OCI-LY7 (cell line): ENCODE measurements around the gene OSBP2. TPM values are rescaled to one million over a fixed set of nuclear protein-coding genes. Genes with fewer than 3 reads are reported as not detected.

Experiments
- BruUV-seq: library from RNA; stranded (reverse); fragments of 400-500 nt; replicated peaks from 2 replicates; lab custom pipeline; 2021; lab: Mats Ljungman, UMichigan
- CTCF ChIA-PET: fragments of 300-600 bp; sonication (Branson Sonifier 250); formaldehyde crosslinking; loops from one replicate; lab custom pipeline; 2022; ENCODE audit warnings: antibody characterized with exemption; ENCODE audit not compliant: unreplicated experiment; lab: Charles Lee
- POLR2A ChIA-PET: fragments of 300-600 bp; sonication (Branson Sonifier 250); formaldehyde crosslinking; loops from one replicate; lab custom pipeline; 2022; ENCODE audit warnings: antibody characterized with exemption; lab: Charles Lee
- DNase-seq: peaks from one replicate; pipeline ENCODE4 v3.0.0-alpha.2; 2015; ENCODE audit warnings: low spot score
- H2AFZ ChIP-seq: fragments of 200-600 bp; sonication (generic), shearing (Covaris generic); 2 replicates; pipeline ENCODE4 v1.6.1; 2014; ENCODE audit warnings: mild to moderate bottlenecking, antibody characterized with exemption, low read length, moderate library complexity
- H3K27ac ChIP-seq: fragments of 200-600 bp; sonication (generic); 2 replicates; pipeline ENCODE4 v1.5.1; 2014; ENCODE audit warnings: mixed run types, low read depth, mild to moderate bottlenecking, moderate library complexity, low read length, inconsistent platforms; ENCODE audit not compliant: poor library complexity, severe bottlenecking
- H3K36me3 ChIP-seq: fragments of 200-600 bp; sonication (generic); 2 replicates; pipeline ENCODE4 v1.6.1; 2014; ENCODE audit warnings: mild to moderate bottlenecking, antibody characterized with exemption, low read length, moderate library complexity, mixed read lengths; ENCODE audit not compliant: insufficient read depth
- H3K4me1 ChIP-seq: fragments of 200-600 bp; sonication (generic); 2 replicates; pipeline ENCODE4 v1.5.1; 2014; ENCODE audit warnings: mild to moderate bottlenecking, low read length; ENCODE audit not compliant: insufficient read depth, poor library complexity, severe bottlenecking
- H3K4me2 ChIP-seq: fragments of 200-600 bp; sonication (generic); 2 replicates; pipeline ENCODE4 v1.6.1; 2014; ENCODE audit warnings: mild to moderate bottlenecking, low read length
- H3K4me3 ChIP-seq: fragments of 200-600 bp; sonication (generic); 2 replicates; pipeline ENCODE4 v1.5.1; 2014; ENCODE audit warnings: mild to moderate bottlenecking, low read depth, low read length; ENCODE audit not compliant: poor library complexity, severe bottlenecking
- H3K79me2 ChIP-seq: fragments of 200-600 bp; sonication (generic); 2 replicates; pipeline ENCODE4 v1.6.1; 2016; ENCODE audit warnings: low read depth, mild to moderate bottlenecking, low read length, moderate library complexity, mixed read lengths; ENCODE audit not compliant: insufficient read depth
- H3K9me2 ChIP-seq: fragments of 200-600 bp; sonication (generic); 2 replicates; pipeline ENCODE4 v1.6.1; 2016; ENCODE audit warnings: mild to moderate bottlenecking, low read length, mixed read lengths; ENCODE audit not compliant: insufficient read depth
- H3K9me3 ChIP-seq: fragments of 200-600 bp; sonication (generic); 2 replicates; pipeline ENCODE4 v1.6.1; 2014; ENCODE audit warnings: mild to moderate bottlenecking, mixed run types, low read length, mixed read lengths
- H4K20me1 ChIP-seq: fragments of 200-600 bp; sonication (generic); 2 replicates; pipeline ENCODE4 v1.6.1; 2014; ENCODE audit warnings: mild to moderate bottlenecking, antibody characterized with exemption, low read length, moderate library complexity, mixed read lengths; ENCODE audit not compliant: insufficient read depth
- CTCF ChIP-seq: fragments of 200-600 bp; sonication (generic); conservative IDR thresholded peaks from 2 replicates; pipeline ENCODE4 v1.5.1; 2014; ENCODE audit warnings: mild to moderate bottlenecking, antibody characterized with exemption, low read length, moderate library complexity, mixed read lengths
- EZH2phosphoT487 ChIP-seq: fragments of 200-600 bp; sonication (generic); IDR thresholded peaks from 2 replicates; pipeline ENCODE4 v1.6.1; 2018; ENCODE audit warnings: low read depth, borderline replicate concordance, mild to moderate bottlenecking, mixed run types, antibody characterized with exemption, low read length, moderate library complexity, mixed read lengths
- intact Hi-C: fragments of 100-400 bp; cut with micrococcal nuclease; formaldehyde crosslinking; loops from one replicate; pipeline ENCODE4 v1.10.0; 2022; ENCODE audit not compliant: unreplicated experiment
- total RNA-seq, 2 experiments: library from RNA; depleted of rRNA in 1 of 2; stranded (reverse); fragments of >200 nt in 1 of 2; shearing (Covaris generic) in 1 of 2; gene quantifications; 2 replicates each; pipeline ENCODE4 v1.2.3, GENCODE V29; 2014 to 2022

The OSBP2 gene
- total RNA-seq, 2 experiments from 2014 or later = 0.19 to 0.34 TPM

DNA sequence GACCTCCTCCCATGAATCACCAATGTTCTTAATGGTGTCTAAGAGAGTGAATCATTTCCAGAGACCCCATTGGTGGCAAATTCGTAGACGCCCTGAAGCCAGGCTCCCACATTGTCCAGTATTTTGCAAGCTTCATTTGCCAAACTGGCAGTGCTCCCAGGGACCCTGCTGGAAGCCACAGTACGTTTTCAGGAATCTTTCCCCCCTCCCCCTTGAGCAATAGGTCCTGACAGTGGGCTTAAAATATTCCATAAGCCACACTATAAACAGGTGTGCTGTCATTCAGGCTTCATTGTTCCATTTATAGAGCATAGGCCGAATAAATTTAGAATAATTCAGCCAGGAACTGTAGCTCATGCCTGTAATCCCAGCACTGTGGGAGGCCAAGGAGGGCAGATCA lies 148.6 kb downstream of the OSBP2 start:
- H3K9me3 ChIP-seq = no peaks in the 10 kb centered on the region
- TF ChIP-seq EZH2phosphoT487 = no peak
- no peak for TF ChIP-seq CTCF
- CTCF ChIA-PET = no interaction called here

GRCh38 chr22:30847583-30847982 lies 152.9 kb downstream of the OSBP2 start:
- BruUV-seq = no TSS peak
- TF ChIP-seq CTCF (no peak), EZH2phosphoT487 (no peak)
- Histone ChIP-seq H4K20me1 (no peaks in the 10 kb centered on the region), H3K9me2 (no peaks in the 10 kb centered on the region), H3K4me3 (no peak overlapping the region), H3K4me2 (no peak overlapping the region), H3K4me1 (no peaks in the 10 kb centered on the region), H2AFZ (no peak overlapping the region), H3K9me3 (no peaks in the 10 kb centered on the region), H3K27ac (no peak overlapping the region), H3K79me2 (no peaks in the 10 kb centered on the region), H3K36me3 (no peaks in the 10 kb centered on the region)
- ChIA-PET CTCF (no interaction called here), POLR2A (no interaction called here)
- intact Hi-C loops = no loop called here
- no peak for DNase-seq

More for the DNA sequence above, 148.6 kb downstream of the OSBP2 start:
- Histone ChIP-seq H3K4me1 (no peaks in the 10 kb centered on the region), H4K20me1 (no peaks in the 10 kb centered on the region), H3K27ac (no peak overlapping the region), H3K4me2 (no peak overlapping the region), H3K36me3 (no peaks in the 10 kb centered on the region), H2AFZ (no peak overlapping the region), H3K79me2 (no peaks in the 10 kb centered on the region), H3K9me2 (no peaks in the 10 kb centered on the region), H3K4me3 (no peak overlapping the region)
- intact Hi-C loops = no loop called here
- DNase-seq = no peak
- BruUV-seq = no TSS peak
- POLR2A ChIA-PET = interaction anchor here (0.6 kb wide), 1 partner anchor 53 kb away, joined by 3 read pairs; no protein-coding TSS in a partner anchor

DNA sequence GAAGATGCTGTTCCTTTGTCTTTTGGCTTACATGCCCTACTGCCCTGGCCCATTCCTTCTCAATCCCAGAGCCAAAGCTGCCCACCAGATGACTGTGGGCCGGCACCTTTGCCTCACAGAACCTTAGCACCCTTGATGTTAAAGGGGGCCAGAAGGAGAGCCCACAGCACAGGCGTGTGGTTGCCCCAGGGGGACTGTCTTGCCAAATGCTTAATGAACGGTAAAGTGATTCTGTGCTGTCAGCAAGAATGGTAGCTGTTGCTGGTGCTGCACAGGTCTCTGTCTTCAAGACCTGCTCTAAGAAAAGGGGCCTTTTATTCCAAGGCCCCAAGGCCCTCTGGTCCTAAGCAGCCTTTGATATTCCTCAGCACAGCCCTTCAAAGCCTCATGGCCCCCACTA lies 160.6 kb downstream of the OSBP2 start:
- Histone ChIP-seq H3K9me3 (no peaks in the 10 kb centered on the region), H4K20me1 (no peaks in the 10 kb centered on the region), H3K36me3 (no peaks in the 10 kb centered on the region), H3K9me2 (no peaks in the 10 kb centered on the region), H3K4me1 (no peaks in the 10 kb centered on the region), H3K27ac (no peak overlapping the region), H3K79me2 (no peaks in the 10 kb centered on the region), H3K4me2 (no peak overlapping the region), H2AFZ (no peak overlapping the region), H3K4me3 (no peak overlapping the region)
- intact Hi-C loops = no loop called here
- no peak for DNase-seq
- CTCF ChIA-PET = no interaction called here
- TF ChIP-seq CTCF (no peak), EZH2phosphoT487 (no peak)
- no TSS peak for BruUV-seq
- POLR2A ChIA-PET = no interaction called here
